HEK293 (cell line): ENCODE measurements around the gene CST9.

Source experiments
- CTCF ChIA-PET: fragments of 350-600 bp; formaldehyde crosslinking; extraction: SDS; loops from one replicate; lab custom pipeline; 2021; ENCODE audit warnings: antibody characterized with exemption; lab: Yijun Ruan, JAX
- POLR2A ChIA-PET: fragments of 300-600 bp; formaldehyde crosslinking; extraction: SDS; loops from one replicate; lab custom pipeline; 2020; ENCODE audit warnings: antibody characterized with exemption, inconsistent platforms; lab: Yijun Ruan, JAX
- H3K27ac ChIP-seq: fragments of 200-500 bp; sonication (Bioruptor generic); 2 replicates; pipeline ENCODE4 v1.5.1; 2014; ENCODE audit warnings: low read depth, low read length, control low read depth, inconsistent platforms; ENCODE audit errors: extremely low read depth
- H3K36me3 ChIP-seq, 2 experiments: fragments of 200-500 bp in 1 of 2; sonication (Bioruptor generic) in 1 of 2; 1 replicate in 1 of 2; 2 replicates in 1 of 2; pipeline ENCODE4 v1.5.1; 2014 to 2017; ENCODE audit warnings: inconsistent platforms in 2 of 2, low read length in 2 of 2; ENCODE audit not compliant: control insufficient read depth in 2 of 2, insufficient read depth in 1 of 2
- H3K4me1 ChIP-seq: fragments of 200-500 bp; sonication (Bioruptor generic); 2 replicates; pipeline ENCODE4 v1.5.1; 2014; ENCODE audit warnings: mild to moderate bottlenecking, low read length, inconsistent platforms; ENCODE audit not compliant: control insufficient read depth, insufficient read depth
- H3K4me3 ChIP-seq: 2 replicates; pipeline ENCODE4 v1.5.1; 2011; ENCODE audit warnings: low read depth, mild to moderate bottlenecking, control low read depth, low read length, moderate library complexity
- H3K9me3 ChIP-seq: fragments of 200-500 bp; sonication (Bioruptor generic); 2 replicates; pipeline ENCODE4 v1.5.1; 2014; ENCODE audit warnings: low read depth, low read length, inconsistent platforms; ENCODE audit not compliant: control insufficient read depth, insufficient read depth
- GLIS2 ChIP-seq: fragments of 450-650 bp; formaldehyde crosslinking; IDR thresholded peaks from 2 replicates; pipeline ENCODE4 v1.5.1; 2016; ENCODE audit warnings: missing biosample characterization, missing genetic modification characterization
- KLF16 ChIP-seq: fragments of 450-650 bp; formaldehyde crosslinking; IDR thresholded peaks from 2 replicates; pipeline ENCODE4 v1.5.1; 2017; ENCODE audit warnings: missing biosample characterization, missing genetic modification characterization
- SP7 ChIP-seq: fragments of 450-650 bp; formaldehyde crosslinking; IDR thresholded peaks from 2 replicates; pipeline ENCODE4 v1.5.1; 2016; ENCODE audit warnings: missing biosample characterization, missing genetic modification characterization
- TRIM28 ChIP-seq: IDR thresholded peaks from 2 replicates; pipeline ENCODE4 v1.6.1; 2011; ENCODE audit warnings: low read length, control low read depth, borderline replicate concordance
- ZFHX2 ChIP-seq: fragments of 450-650 bp; formaldehyde crosslinking; conservative IDR thresholded peaks from 2 replicates; pipeline ENCODE4 v1.5.1; 2016; ENCODE audit warnings: missing biosample characterization, missing genetic modification characterization
- ZFP41 ChIP-seq: fragments of 450-650 bp; formaldehyde crosslinking; IDR thresholded peaks from 2 replicates; pipeline ENCODE4 v1.5.1; 2016; ENCODE audit warnings: missing biosample characterization, missing genetic modification characterization, borderline replicate concordance
- ZNF10 ChIP-seq: fragments of 450-650 bp; formaldehyde crosslinking; IDR thresholded peaks from 2 replicates; pipeline ENCODE4 v1.5.1; 2017; ENCODE audit warnings: missing biosample characterization, missing genetic modification characterization
- ZNF114 ChIP-seq: fragments of 450-650 bp; formaldehyde crosslinking; IDR thresholded peaks from 2 replicates; pipeline ENCODE4 v1.5.0; 2017; ENCODE audit warnings: missing biosample characterization, missing genetic modification characterization
- ZNF155 ChIP-seq: fragments of 450-650 bp; formaldehyde crosslinking; IDR thresholded peaks from 2 replicates; pipeline ENCODE4 v1.5.1; 2016; ENCODE audit warnings: missing biosample characterization, missing genetic modification characterization
- ZNF19 ChIP-seq: fragments of 450-650 bp; formaldehyde crosslinking; IDR thresholded peaks from 2 replicates; pipeline ENCODE4; 2016; ENCODE audit warnings: missing biosample characterization, missing genetic modification characterization, low read depth
- ZNF311 ChIP-seq: fragments of 450-650 bp; formaldehyde crosslinking; IDR thresholded peaks from 2 replicates; pipeline ENCODE4 v1.5.1; 2017; ENCODE audit warnings: missing biosample characterization, missing genetic modification characterization, borderline replicate concordance
- ZNF571 ChIP-seq: fragments of 450-650 bp; formaldehyde crosslinking; IDR thresholded peaks from 2 replicates; pipeline ENCODE4 v1.5.0; 2017; ENCODE audit warnings: missing biosample characterization, missing genetic modification characterization
- ZNF660 ChIP-seq: fragments of 450-650 bp; IDR thresholded peaks from 2 replicates; pipeline ENCODE4 v1.5.1; 2018; ENCODE audit warnings: missing biosample characterization, mild to moderate bottlenecking, missing genetic modification characterization
- ZNF777 ChIP-seq: fragments of 450-650 bp; formaldehyde crosslinking; IDR thresholded peaks from 2 replicates; pipeline ENCODE4 v1.5.1; 2017; ENCODE audit warnings: missing biosample characterization, missing genetic modification characterization, borderline replicate concordance
- ZNF791 ChIP-seq: fragments of 450-650 bp; formaldehyde crosslinking; IDR thresholded peaks from 2 replicates; pipeline ENCODE4 v1.5.1; 2016; ENCODE audit warnings: missing biosample characterization, missing genetic modification characterization
- TF ChIP-seq, protein P1 (sequence below): fragments of 450-650 bp; formaldehyde crosslinking; IDR thresholded peaks from 2 replicates; pipeline ENCODE4 v1.5.1; 2016; ENCODE audit warnings: missing biosample characterization, missing genetic modification characterization, low read depth
- TF ChIP-seq, protein P2 (sequence below): fragments of 450-650 bp; formaldehyde crosslinking; IDR thresholded peaks from 2 replicates; pipeline ENCODE4 v1.5.1; 2016; ENCODE audit warnings: missing biosample characterization, missing genetic modification characterization
- TF ChIP-seq, protein P3 (sequence below): fragments of 450-650 bp; formaldehyde crosslinking; IDR thresholded peaks from 2 replicates; pipeline ENCODE4 v1.5.1; 2016; ENCODE audit warnings: missing biosample characterization, missing genetic modification characterization
- TF ChIP-seq, protein P4 (sequence below): fragments of 450-650 bp; formaldehyde crosslinking; IDR thresholded peaks from 2 replicates; pipeline ENCODE4 v1.5.1; 2016; ENCODE audit warnings: missing biosample characterization, missing genetic modification characterization
- TF ChIP-seq, protein P5 (sequence below): fragments of 450-650 bp; formaldehyde crosslinking; IDR thresholded peaks from 2 replicates; pipeline ENCODE4 v1.5.1; 2016; ENCODE audit warnings: missing biosample characterization, missing genetic modification characterization
- TF ChIP-seq, protein P6 (sequence below): fragments of 450-650 bp; formaldehyde crosslinking; conservative IDR thresholded peaks from 2 replicates; pipeline ENCODE4 v1.5.1; 2016; ENCODE audit warnings: low read depth, missing biosample characterization, missing genetic modification characterization

CST9 gene

DNA sequence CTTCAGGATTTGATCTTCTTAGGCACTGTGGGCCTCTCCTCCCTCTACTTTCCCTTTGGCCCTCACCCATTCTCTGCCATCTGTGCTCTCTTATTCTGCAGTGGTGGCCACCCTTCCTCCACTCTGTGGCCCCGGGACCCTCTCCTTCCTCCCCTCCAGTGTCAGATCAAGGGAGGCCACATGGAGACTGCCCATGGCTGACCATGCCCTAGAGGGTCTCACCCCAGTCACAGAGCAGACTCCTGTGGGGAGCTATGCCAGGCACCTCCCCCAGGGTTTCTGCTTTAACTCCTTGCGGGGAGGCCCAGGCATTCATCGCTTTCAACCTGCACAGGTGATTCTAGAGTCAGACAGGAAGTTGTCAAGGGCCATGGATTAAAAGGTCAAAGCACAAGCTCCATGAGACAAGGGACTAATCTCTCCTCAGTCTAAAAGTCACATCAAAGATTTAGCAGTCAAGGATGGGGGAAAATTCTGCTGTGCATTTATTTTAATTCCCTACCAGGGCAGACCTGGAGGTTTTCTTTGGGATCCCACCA, 47.8 kb upstream of the CST9 start (continued):
- TF ChIP-seq, protein P1, sequence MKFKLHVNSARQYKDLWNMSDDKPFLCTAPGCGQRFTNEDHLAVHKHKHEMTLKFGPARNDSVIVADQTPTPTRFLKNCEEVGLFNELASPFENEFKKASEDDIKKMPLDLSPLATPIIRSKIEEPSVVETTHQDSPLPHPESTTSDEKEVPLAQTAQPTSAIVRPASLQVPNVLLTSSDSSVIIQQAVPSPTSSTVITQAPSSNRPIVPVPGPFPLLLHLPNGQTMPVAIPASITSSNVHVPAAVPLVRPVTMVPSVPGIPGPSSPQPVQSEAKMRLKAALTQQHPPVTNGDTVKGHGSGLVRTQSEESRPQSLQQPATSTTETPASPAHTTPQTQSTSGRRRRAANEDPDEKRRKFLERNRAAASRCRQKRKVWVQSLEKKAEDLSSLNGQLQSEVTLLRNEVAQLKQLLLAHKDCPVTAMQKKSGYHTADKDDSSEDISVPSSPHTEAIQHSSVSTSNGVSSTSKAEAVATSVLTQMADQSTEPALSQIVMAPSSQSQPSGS (tag by site-specific recombination), result no peak
- no peak for TF ChIP-seq ZNF155 (tag by site-specific recombination)
- TF ChIP-seq ZNF777, result no peak
- no peak for TF ChIP-seq TRIM28
- no peak for TF ChIP-seq KLF16
- TF ChIP-seq ZNF311 (tag by site-specific recombination), result no peak
- no peak for TF ChIP-seq ZNF114 (tag by site-specific recombination)

DNA sequence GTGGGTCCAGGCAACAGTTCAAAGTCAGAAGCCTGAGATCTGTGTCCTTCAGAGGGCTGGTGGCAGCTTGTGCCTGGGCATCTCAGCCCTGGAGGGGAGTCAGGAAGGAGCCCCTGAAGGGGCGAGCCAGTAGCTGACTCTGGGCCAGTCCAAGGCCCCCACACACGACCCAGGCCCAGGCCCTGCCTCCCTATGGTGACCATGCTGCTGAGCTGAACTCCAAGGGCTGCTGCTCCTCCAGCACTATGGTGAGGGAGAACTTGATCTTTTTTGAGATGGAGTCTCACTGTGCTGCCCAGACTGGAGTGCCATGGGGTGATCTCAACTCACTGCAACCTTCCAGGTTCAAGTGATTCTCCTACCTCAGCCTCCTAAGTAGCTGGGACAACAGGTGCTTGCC, 47.2 kb upstream of the CST9 start:
- Histone ChIP-seq H3K4me3 (no peak overlapping the region), H3K9me3 (no peaks in the 10 kb centered on the region)
- ChIA-PET CTCF (interaction anchor here (1.5 kb wide), 1 partner anchor 10 kb away, joined by 4 read pairs; no protein-coding TSS in a partner anchor), POLR2A (no interaction called here)
- TF ChIP-seq ZFHX2, result no peak
- TF ChIP-seq, all 188 proteins: peak for 0
- H3K27ac ChIP-seq, result no peak overlapping the region
- no peaks in the 10 kb centered on the region for H3K36me3 ChIP-seq
- H3K4me1 ChIP-seq, result no peaks in the 10 kb centered on the region

DNA sequence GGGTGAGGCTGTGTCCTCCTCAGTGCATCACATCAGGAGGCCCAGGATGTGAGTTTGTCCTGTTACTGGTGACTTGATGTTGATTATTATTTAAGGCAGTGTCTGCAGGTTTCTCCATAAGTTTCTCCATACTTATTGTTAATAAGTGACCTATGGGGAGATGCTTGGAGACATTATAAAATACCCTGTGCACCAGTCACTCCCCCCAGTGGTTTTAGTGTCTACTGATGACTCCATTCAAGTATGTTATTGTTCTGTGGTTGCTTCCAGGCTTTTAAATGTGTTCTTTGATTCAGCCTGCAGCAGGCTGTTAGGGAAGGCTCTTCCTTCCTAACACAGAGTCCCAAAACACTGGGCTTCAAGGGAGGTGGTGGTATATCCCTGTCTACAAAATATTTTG, 46.7 kb upstream of the CST9 start:
- no peaks in the 10 kb centered on the region for H3K36me3 ChIP-seq
- no peak overlapping the region for H3K4me3 ChIP-seq
- ChIA-PET CTCF (interaction anchor here (0.7 kb wide), 1 partner anchor 67 kb away, joined by 3 read pairs; no protein-coding TSS in a partner anchor), POLR2A (no interaction called here)
- H3K9me3 ChIP-seq, result no peaks in the 10 kb centered on the region
- no peaks in the 10 kb centered on the region for H3K4me1 ChIP-seq
- TF ChIP-seq SP7 (tag by site-specific recombination) (no peak), ZNF571 (tag by site-specific recombination) (no peak), ZNF660 (tag by site-specific recombination) (no peak), ZNF10 (tag by site-specific recombination) (no peak), ZFP41 (tag by site-specific recombination) (no peak), ZNF311 (tag by site-specific recombination) (no peak), ZNF791 (tag by site-specific recombination) (no peak), GLIS2 (no peak)
- TF ChIP-seq, protein P2, sequence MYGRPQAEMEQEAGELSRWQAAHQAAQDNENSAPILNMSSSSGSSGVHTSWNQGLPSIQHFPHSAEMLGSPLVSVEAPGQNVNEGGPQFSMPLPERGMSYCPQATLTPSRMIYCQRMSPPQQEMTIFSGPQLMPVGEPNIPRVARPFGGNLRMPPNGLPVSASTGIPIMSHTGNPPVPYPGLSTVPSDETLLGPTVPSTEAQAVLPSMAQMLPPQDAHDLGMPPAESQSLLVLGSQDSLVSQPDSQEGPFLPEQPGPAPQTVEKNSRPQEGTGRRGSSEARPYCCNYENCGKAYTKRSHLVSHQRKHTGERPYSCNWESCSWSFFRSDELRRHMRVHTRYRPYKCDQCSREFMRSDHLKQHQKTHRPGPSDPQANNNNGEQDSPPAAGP, result no peak
- TF ChIP-seq, protein P3, sequence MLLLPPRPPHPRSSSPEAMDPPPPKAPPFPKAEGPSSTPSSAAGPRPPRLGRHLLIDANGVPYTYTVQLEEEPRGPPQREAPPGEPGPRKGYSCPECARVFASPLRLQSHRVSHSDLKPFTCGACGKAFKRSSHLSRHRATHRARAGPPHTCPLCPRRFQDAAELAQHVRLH (tag by site-specific recombination), result no peak
- TF ChIP-seq, protein P4, sequence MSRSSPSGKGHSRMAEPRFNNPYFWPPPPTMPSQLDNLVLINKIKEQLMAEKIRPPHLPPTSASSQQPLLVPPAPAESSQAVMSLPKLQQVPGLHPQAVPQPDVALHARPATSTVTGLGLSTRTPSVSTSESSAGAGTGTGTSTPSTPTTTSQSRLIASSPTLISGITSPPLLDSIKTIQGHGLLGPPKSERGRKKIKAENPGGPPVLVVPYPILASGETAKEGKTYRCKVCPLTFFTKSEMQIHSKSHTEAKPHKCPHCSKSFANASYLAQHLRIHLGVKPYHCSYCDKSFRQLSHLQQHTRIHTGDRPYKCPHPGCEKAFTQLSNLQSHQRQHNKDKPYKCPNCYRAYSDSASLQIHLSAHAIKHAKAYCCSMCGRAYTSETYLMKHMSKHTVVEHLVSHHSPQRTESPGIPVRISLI (tag by site-specific recombination), result no peak
- H3K27ac ChIP-seq, result no peak overlapping the region

DNA sequence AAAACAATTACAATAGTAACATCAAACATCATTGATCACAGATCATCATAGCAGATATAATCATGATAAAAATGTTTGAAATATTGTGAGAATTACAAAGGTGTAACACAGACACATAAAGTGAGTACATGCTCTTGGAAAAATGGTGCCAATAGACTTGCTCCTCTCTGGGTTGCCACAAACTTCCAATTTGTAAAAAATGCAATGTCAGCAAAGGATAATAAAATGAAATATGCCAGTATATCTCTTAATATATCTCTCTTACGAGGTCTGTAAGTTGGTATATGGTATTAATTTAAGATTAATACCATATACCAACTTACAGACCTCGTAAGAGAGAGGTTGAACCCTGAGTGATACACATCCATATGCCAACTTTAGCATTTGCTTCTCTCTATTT, 45.4 kb upstream of the CST9 start:
- Histone ChIP-seq H3K4me1 (no peaks in the 10 kb centered on the region), H3K9me3 (no peaks in the 10 kb centered on the region), H3K4me3 (no peak overlapping the region), H3K36me3 (no peaks in the 10 kb centered on the region), H3K27ac (no peak overlapping the region)
- ChIA-PET CTCF (no interaction called here), POLR2A (no interaction called here)
- TF ChIP-seq, protein P5, sequence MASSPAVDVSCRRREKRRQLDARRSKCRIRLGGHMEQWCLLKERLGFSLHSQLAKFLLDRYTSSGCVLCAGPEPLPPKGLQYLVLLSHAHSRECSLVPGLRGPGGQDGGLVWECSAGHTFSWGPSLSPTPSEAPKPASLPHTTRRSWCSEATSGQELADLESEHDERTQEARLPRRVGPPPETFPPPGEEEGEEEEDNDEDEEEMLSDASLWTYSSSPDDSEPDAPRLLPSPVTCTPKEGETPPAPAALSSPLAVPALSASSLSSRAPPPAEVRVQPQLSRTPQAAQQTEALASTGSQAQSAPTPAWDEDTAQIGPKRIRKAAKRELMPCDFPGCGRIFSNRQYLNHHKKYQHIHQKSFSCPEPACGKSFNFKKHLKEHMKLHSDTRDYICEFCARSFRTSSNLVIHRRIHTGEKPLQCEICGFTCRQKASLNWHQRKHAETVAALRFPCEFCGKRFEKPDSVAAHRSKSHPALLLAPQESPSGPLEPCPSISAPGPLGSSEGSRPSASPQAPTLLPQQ (tag by site-specific recombination), result no peak
- no peak for TF ChIP-seq ZNF19 (tag by site-specific recombination)
- TF ChIP-seq, protein P6, sequence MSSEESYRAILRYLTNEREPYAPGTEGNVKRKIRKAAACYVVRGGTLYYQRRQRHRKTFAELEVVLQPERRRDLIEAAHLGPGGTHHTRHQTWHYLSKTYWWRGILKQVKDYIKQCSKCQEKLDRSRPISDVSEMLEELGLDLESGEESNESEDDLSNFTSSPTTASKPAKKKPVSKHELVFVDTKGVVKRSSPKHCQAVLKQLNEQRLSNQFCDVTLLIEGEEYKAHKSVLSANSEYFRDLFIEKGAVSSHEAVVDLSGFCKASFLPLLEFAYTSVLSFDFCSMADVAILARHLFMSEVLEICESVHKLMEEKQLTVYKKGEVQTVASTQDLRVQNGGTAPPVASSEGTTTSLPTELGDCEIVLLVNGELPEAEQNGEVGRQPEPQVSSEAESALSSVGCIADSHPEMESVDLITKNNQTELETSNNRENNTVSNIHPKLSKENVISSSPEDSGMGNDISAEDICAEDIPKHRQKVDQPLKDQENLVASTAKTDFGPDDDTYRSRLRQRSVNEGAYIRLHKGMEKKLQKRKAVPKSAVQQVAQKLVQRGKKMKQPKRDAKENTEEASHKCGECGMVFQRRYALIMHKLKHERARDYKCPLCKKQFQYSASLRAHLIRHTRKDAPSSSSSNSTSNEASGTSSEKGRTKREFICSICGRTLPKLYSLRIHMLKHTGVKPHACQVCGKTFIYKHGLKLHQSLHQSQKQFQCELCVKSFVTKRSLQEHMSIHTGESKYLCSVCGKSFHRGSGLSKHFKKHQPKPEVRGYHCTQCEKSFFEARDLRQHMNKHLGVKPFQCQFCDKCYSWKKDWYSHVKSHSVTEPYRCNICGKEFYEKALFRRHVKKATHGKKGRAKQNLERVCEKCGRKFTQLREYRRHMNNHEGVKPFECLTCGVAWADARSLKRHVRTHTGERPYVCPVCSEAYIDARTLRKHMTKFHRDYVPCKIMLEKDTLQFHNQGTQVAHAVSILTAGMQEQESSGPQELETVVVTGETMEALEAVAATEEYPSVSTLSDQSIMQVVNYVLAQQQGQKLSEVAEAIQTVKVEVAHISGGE (tag by site-specific recombination), result no peak
